ENCODE results near the gene GALNT2.

Gene GALNT2

DNA sequence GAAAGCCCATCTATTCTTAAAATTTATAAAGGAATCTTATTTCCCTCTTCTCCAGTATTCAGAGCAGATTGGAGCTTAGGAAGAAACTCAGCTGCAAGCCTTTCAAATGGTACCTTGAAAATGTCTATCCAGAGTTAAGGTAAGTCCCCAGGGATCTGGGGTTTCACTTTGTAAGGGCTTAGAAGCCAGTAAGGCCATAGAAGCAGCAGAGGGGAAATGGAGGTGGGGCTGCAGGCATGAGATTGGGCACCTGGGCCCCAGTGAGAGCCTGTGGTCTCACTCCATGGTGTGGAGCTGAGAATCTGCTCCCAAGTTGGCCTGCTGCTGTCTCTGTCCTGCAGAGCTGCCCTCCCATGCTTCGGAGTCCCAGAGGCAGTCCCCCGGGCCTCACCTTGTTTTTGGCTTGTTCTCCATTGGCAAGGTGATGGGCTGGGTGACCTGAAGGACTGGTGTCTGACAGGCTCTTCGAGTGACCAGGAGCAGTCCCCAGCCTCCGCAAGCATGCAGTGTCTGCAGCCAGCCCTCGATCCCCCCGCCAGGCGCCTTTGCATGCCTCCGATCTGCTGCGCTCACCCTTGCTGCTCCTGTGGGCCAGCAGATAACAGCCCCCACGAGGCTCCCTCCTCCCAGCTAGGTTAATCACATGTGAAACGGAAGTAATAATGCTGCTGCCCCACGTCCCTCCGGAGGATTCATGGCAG lies 196.0 kb downstream of the GALNT2 start:
- intact Hi-C loops (cut with DNase I): no loop called here
- peak in 1 of 10 donors; percentile 37 for DNase-seq

DNA sequence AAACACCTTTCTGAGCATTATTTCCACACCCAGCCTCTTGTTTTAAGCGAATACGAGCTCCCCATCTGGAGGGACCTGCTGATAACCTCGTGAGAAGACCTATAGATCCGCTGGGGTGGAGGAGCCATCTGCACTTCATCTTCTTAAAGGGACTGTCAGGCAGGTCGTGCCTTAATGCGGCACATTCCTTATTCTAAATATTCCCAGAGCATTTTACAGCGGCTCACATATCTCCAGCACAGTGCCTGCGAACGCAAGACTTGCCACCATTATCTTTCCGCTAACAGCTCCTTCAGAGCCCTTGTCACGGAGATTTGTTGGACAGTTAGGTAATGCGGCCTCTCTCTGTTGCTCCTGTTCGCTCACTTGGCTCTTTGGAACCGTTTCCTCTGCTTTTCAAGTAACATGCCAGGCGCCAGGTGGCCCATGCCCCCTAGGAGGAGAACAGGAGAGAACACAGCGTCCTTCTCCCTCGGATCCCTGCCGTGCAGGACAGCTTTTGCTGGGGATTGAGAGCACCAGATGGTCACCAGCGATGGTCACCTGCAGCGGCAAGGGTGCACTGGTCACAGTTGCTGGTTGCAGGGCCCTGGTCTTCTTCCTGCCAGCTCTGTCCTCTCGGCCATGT lies 196.6 kb downstream of the GALNT2 start:
- intact Hi-C loops (cut with DNase I): no loop called here
- DNase-seq: peak in 1 of 10 donors; percentile 68

DNA sequence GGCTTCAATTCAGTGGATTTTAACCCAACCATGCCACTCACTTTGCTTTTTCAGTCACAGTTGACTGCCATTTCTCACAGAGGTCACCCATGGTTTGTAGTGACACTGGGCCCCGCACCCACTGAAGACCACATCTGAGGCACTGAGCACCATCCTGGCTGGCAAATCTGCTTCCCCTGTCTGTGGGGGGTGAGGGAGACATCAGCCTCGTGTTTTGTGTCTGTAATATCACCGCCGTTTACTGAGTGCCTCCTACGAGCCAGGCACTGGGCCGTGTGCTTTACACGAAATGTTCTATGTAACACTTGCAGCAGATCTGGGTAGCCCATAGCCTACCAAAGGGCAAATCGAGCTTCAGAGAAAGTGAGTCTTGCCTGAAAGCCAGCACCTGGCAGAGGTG lies 197.3 kb downstream of the GALNT2 start:
- DNase-seq: peak in 2 of 10 donors; percentile 17 to 34
- intact Hi-C loops (cut with DNase I): no loop called here

DNA sequence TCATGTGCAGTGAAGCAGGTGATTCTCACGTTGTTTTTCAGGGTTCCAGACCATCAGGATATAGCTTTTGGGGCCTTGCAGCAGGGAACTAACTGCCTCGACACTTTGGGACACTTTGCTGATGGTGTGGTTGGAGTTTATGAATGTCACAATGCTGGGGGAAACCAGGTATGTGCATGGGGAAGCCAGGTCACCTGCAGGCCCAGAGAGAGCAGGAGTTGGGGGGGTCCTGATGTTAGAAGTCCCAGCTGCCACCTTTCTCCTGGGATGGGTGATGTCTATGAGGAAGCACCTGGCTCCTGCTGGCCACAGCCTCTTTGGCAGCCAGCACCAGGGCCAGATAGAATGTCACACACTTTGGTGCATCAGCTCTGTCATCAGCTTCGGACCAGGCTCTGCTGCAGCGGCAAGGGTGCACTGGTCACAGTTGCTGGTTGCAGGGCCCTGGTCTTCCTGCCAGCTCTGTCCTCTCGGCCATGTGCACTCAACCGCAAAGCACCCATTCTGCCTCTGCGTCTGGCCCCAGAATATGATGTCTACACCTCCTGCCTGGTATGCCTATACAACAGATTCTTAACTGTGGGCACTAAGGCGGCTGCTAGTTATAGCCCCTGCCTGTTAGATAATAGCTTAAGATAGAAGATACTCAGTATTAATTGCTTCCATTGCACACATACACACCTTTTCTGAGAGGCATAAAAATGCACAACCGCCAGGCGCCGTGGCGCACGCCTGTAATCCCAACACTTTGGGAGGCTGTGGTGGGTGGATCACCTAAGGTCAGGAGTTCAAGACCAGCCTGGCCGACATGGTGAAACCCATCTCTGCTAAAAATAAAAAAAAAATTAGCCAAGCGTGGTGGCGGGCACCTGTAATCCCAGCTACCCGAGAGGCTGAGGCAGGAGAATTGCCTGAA lies 198.4 kb downstream of the GALNT2 start:
- intact Hi-C loops (cut with DNase I): no loop called here
- peak in 2 of 10 donors; percentile 41 to 65 for DNase-seq

GRCh38 chr1:230266456-230266855 lies 199.4 kb downstream of the GALNT2 start:
- DNase-seq: peak in 2 of 10 donors; percentile 26 to 34
- intact Hi-C loops (cut with DNase I): no loop called here

DNA sequence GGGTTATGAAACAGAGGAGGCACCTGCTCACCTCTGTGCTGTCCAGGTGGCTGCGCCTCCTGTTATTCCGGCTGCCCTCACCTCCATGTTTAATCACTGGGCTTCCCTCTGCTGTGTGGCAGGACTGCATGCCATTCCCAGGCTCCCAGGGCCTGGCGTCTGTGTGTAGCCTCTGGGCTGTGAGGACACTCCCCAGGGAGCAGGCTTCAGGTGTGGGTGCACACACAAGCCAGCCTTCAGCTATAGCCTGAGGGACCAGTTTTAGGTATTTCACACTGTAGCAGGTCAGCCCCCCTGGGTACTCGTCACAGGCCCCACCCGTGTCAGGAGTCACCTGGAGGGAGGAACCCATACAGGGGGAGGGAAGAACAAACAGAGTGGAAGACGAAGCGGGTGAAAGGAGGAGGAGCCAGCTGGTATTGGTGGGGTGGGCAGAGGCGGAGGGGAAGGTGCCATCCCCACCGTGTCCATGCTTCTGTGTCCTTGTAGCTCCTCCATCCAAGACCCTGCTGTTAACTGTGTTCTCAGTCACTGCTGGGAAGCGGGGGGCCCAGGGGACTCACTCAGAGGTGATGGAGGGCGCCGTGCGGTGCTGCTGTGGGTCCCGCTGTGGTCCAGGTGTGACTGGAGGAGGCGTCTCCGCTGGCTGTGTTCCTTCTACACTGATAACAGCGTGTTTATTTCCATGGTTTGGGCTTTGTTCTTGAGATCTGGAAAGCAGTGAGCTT lies 200.5 kb downstream of the GALNT2 start:
- intact Hi-C loops (cut with DNase I): no loop called here
- DNase-seq: peak in 2 of 10 donors; percentile 28 to 67

- intact Hi-C loops (cut with DNase I): no loop called here
- DNase-seq: peak in 3 of 10 donors; percentile 13 to 90 (median 57)
These were observed 201.5 kb downstream of the GALNT2 start for GRCh38 chr1:230268371-230269170.

GRCh38 chr1:230270185-230270558 lies 203.1 kb downstream of the GALNT2 start:
- DNase-seq: peak in 2 of 10 donors; percentile 2 to 13
- intact Hi-C loops (cut with DNase I): no loop called here

DNA sequence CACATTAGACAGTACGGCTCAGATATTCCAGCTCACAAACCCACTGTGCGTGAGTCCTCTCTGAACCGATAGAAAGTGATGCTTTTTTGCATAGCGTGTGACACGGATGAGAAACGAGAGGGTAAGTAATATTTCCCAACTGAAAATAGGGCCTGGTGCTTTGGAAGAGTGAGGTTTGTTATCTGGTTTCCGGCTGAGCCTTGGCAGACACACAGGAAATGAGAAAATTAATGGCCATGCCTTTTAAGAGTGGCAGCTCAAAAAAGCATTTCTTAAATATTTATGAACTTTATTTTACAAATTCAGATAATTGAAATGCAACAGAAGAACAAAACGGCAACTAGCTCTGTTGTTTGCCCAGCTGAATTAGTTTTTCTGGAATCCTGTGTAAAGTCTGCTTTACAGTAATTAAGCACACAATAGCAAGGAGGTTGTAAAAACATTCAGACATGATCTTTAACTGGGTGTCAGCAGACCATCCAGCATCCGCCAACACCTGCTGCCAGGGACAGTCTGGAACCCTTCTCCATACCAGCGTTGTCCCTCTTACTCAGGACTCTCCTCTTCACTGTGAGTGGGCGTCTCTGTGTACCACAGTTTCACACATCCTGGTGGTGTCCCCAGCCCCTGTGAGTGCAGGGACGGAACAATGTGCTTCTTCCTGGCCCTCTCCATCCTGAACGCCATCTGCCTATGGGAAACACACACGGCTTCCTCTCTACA lies 203.7 kb downstream of the GALNT2 start:
- DNase-seq: peak in 5 of 10 donors; percentile 21 to 87 (median 75)
- intact Hi-C loops (cut with DNase I): no loop called here

DNA sequence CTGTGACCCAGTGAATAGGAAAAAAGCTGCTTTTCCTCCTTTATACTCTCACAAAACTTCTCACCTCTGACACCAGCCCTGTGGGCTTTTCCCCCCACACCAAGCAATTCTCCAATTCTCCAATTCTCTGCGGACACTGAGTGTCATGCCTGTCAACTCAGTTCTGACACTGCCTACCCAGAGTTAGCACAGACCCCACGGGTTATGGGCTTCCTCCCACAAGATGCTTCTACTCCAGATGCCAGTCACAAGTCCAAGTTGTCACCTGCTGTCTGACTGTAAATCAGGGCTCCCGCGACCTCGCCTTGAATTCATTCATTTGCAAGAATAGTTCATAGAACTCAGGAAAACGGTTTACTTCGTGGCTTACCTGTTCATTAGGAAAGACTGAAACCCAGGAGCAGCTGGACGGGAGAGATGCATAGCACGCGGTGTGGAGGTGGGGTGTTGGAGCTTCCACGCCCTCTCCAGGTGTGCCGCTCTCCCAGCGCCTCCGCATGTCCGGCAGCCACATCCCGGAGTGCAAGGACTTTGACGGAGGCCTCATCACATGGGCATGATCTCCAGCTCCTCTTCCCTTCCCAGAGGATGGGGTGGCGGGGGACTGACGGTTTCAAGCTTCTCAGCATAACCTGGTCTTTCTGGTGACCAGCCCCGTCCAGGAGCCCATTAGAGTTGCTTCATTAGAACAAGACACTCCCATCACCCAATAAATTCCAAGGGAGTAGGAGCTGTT lies 204.4 kb downstream of the GALNT2 start:
- intact Hi-C loops (cut with DNase I): no loop called here
- peak in 4 of 10 donors; percentile 13 to 81 (median 50) for DNase-seq

DNA sequence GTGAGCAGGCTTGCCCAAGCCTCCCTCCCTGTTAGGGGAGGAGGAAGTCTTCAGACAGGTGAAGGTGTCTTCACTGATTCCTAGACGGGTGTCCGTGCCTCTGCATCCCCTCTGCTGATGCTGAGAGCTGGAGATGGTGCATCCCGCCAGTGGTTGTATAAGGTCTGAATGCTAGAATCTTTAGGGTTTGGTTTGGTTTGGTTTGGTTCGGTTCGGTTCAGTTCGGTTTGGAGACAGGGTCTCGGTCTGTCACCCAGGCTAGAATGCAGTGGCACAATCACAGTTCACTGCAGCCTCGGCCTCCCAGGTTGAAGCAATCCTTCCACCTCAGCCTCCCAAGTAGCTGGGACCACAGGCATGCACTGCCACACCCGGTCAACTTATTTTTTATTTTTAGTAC lies 205.5 kb downstream of the GALNT2 start:
- intact Hi-C loops (cut with DNase I): no loop called here
- DNase-seq: peak in 1 of 10 donors; percentile 24

DNA sequence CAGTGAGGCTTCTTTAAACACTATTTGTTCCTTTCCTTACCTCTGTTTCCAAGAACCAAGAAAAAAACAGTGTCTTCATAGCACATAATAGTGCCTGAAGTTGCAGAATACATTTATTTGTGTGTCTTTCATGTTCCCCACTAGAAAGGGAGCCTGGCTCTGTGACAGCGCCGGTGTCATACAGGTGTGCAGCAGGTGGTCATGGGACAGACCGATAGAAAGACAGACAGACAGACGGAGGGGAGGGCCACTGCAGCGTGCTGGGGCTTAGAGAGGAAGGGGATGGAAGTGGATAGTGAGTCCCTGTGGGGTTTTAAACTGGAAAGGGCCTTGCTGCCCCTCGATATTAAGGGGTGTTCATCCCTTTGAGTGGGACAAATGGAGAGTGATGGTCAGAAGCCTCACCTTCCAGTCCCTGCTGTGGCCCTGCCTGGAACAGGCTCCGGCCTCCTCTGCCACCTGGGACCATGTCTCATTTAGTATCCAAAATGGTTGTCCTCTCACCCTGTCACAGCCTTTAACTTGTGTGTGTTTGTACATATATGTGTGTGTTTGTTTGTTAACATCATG lies 206.2 kb downstream of the GALNT2 start:
- intact Hi-C loops (cut with DNase I): no loop called here
- DNase-seq: peak in 3 of 10 donors; percentile 25 to 58 (median 42)

- intact Hi-C loops (cut with DNase I): no loop called here
- peak in 3 of 10 donors; percentile 32 to 56 (median 48) for DNase-seq
These were observed 207.2 kb downstream of the GALNT2 start for GRCh38 chr1:230274254-230274653.

- intact Hi-C loops (cut with DNase I): no loop called here
- peak in 3 of 10 donors; percentile 44 to 59 (median 57) for DNase-seq
These were observed 209.4 kb downstream of the GALNT2 start for GRCh38 chr1:230276401-230276800.

GRCh38 chr1:230277201-230278025 lies 210.4 kb downstream of the GALNT2 start:
- DNase-seq: peak in 3 of 10 donors; percentile 24 to 41 (median 28)
- intact Hi-C loops (cut with DNase I): no loop called here

- DNase-seq: no peak
- intact Hi-C loops (cut with DNase I): no loop called here
These were observed 211.3 kb downstream of the GALNT2 start for GRCh38 chr1:230278376-230278775.
